Thyroid gland (tissue), 4 donors: ENCODE data around the gene EFNA4. TPM values are rescaled to one million over a fixed set of nuclear protein-coding genes. Genes with fewer than 3 reads are reported as not detected.

ENCODE experiments used
- DNase-seq, 2 donors: peaks; one replicate each; pipeline ENCODE4 v3.0.0-alpha.2; 2019
- H3K27ac ChIP-seq, 3 donors: fragments of 200-600 bp; sonication (generic); 1 replicate in 2 of 3; 2 replicates in 1 of 3; pipeline ENCODE4 v1.5.1; 2016 to 2019; ENCODE audit warnings: mild to moderate bottlenecking in 1 of 3, moderate library complexity in 1 of 3
- H3K27me3 ChIP-seq: fragments of 200-600 bp; sonication (generic); one replicate; pipeline ENCODE4 v1.5.1; 2019
- H3K36me3 ChIP-seq, 2 donors: fragments of 200-600 bp; sonication (generic); one replicate each; pipeline ENCODE4 v1.5.1; 2016 to 2019
- H3K4me1 ChIP-seq, 2 donors: fragments of 200-600 bp; sonication (generic); one replicate each; pipeline ENCODE4 v1.5.1; 2017 to 2019
- H3K4me3 ChIP-seq, 3 donors: fragments of 200-600 bp; sonication (generic); replicated peaks in 1 of 3; 1 replicate in 2 of 3; 2 replicates in 1 of 3; pipeline ENCODE4 v1.5.1; 2016; ENCODE audit warnings: mild to moderate bottlenecking in 1 of 3
- H3K9me3 ChIP-seq: fragments of 200-600 bp; sonication (generic); one replicate; pipeline ENCODE4 v1.5.1; 2017
- CTCF ChIP-seq, 6 experiments: fragments of 200-600 bp in 3 of 6; fragments of 450-650 bp in 3 of 6; sonication (generic) in 3 of 6; IDR thresholded peaks; one replicate each; pipeline ENCODE4 v1.5.1; 2016 to 2019; ENCODE audit warnings: antibody characterized with exemption in 6 of 6, mild to moderate bottlenecking in 2 of 6, inconsistent platforms in 1 of 6, moderate library complexity in 1 of 6
- POLR2A ChIP-seq, 2 donors: fragments of 450-650 bp; IDR thresholded peaks; one replicate each; pipeline ENCODE4 v1.6.1; 2017; ENCODE audit warnings: antibody characterized with exemption in 2 of 2, mild to moderate bottlenecking in 2 of 2, moderate library complexity in 1 of 2
- WGBS, 2 donors: methylation state at CpG; one replicate each; pipeline ENCODE4 v1.1.5; 2017; 5-methylcytosine and 5-hydroxymethylcytosine counted together
- intact Hi-C: fragments of 100-400 bp; cut with DNase I; formaldehyde crosslinking; loops from one replicate; pipeline ENCODE4 v1.15.1; 2023
- total RNA-seq, 4 donors: library from RNA; depleted of rRNA; stranded (reverse); fragments of >200 nt; gene quantifications; one replicate each; pipeline ENCODE4 v1.2.3, GENCODE V29; 2016

The EFNA4 gene
- total RNA-seq, 4 donors from 2014 or later, result 7.5 to 13.1 (median 9.9) TPM

DNA sequence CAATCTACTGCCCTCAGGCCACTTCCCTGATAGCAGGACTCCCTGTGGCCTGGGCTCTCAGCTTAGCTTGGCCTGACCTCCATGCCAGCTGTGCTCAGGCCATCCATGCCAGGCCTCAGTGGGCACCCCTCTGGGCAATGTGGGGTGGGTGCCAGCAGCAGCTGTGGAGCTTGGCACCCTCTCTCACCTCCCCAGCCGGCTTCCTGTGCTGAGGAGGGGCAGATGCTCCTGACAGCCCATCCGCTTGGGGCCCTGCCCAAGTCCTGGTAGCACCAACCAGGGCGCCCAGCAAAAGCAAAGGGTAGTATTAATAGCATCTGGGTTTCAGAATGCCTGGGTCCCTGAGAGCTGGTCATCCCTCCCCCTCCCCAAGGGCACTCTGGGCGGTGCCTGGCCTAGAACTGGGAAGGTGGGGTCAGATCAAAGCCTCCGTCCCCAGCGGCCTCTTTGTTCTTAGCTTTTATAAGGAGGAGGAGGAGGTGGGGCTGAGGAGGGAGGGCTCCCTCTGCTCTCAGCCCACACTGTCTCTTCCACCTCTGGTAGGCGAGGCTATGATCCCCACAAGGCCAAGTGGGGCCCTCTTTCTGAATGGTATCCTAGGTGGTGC, 6.1 kb downstream of the EFNA4 start:
- no peak for DNase-seq
- H3K36me3 ChIP-seq, result no peaks in the 10 kb centered on the region
- intact Hi-C loops, result loop anchor here (10.0 kb wide), 2 partner anchors 405 to 505 kb away; partner anchors contain the start of gene CHRNB2
- H3K4me3 ChIP-seq, result no peak overlapping the region
- 82 to 96% methylated on average over 5 to 7 of the region's 7 CpGs for WGBS, 2 donors
- no peaks in the 10 kb centered on the region for H3K27me3 ChIP-seq
- H3K27ac ChIP-seq, result no peak overlapping the region
- H3K4me1 ChIP-seq, result peaks cover 11 to 17% of the 10 kb centered on the region in 2 donors
- no peak for TF ChIP-seq POLR2A (IDR thresholded peaks at IDR 0.05)
- no peak for TF ChIP-seq CTCF (IDR thresholded peaks at IDR 0.05)
- no peaks in the 10 kb centered on the region for H3K9me3 ChIP-seq

GRCh38 chr1:155070158-155070621, 6.7 kb downstream of the EFNA4 start:
- H3K36me3 ChIP-seq, result no peaks in the 10 kb centered on the region
- peaks cover 6 to 16% of the 10 kb centered on the region in 2 donors for H3K4me1 ChIP-seq
- TF ChIP-seq CTCF (IDR thresholded peaks at IDR 0.05) (no peak), POLR2A (IDR thresholded peaks at IDR 0.05) (no peak)
- intact Hi-C loops, result no loop called here
- H3K27me3 ChIP-seq, result no peaks in the 10 kb centered on the region
- no peaks in the 10 kb centered on the region for H3K9me3 ChIP-seq
- H3K4me3 ChIP-seq, result no peak overlapping the region
- WGBS, 2 donors, result 32 to 53% methylated on average over 6 to 25 of the region's 28 CpGs
- no peak for DNase-seq
- no peak overlapping the region for H3K27ac ChIP-seq

- DNase-seq, result peak; percentile 74 to 75
- Histone ChIP-seq H3K4me3 (peak overlapping the region in 2 of 3 donors; percentile 27 to 30), H3K27me3 (no peaks in the 10 kb centered on the region), H3K9me3 (no peaks in the 10 kb centered on the region), H3K27ac (no peak overlapping the region), H3K4me1 (peaks cover 6 to 16% of the 10 kb centered on the region in 2 donors), H3K36me3 (no peaks in the 10 kb centered on the region)
- intact Hi-C loops, result no loop called here
- WGBS, 2 donors, result 6 to 12% methylated on average over 31 to 41 of the region's 61 CpGs
- TF ChIP-seq CTCF (IDR thresholded peaks at IDR 0.05) (peak in 5 of 6 experiments; percentile 20 to 49 (median 30)), POLR2A (IDR thresholded peaks at IDR 0.05) (no peak)
Observed at GRCh38 chr1:155070721-155071569, 7.4 kb downstream of the EFNA4 start.

GRCh38 chr1:155071701-155072100, 8.2 kb downstream of the EFNA4 start:
- no peaks in the 10 kb centered on the region for H3K27me3 ChIP-seq

More at GRCh38 chr1:155071701-155072100, 8.2 kb downstream of the EFNA4 start:
- Histone ChIP-seq H3K9me3 (no peaks in the 10 kb centered on the region), H3K4me3 (peak overlapping the region in 1 of 3 donors; percentile 30), H3K4me1 (peaks cover 6 to 16% of the 10 kb centered on the region in 2 donors), H3K36me3 (no peaks in the 10 kb centered on the region), H3K27ac (no peak overlapping the region)
- TF ChIP-seq POLR2A (IDR thresholded peaks at IDR 0.05), result no peak
- no peak for TF ChIP-seq CTCF (IDR thresholded peaks at IDR 0.05)
- DNase-seq, result no peak
- 53 to 57% methylated on average over 14 of the region's 14 CpGs for WGBS, 2 donors
- intact Hi-C loops, result no loop called here
